ENCODE measurements around the gene WASF3.

GRCh38 chr13:26589754-26590153, 32.3 kb downstream of the WASF3 start:
- TF ChIP-seq GATA3 (IDR thresholded peaks at IDR 0.05; ENCODE audit: low read depth, low read length) (no peak), GATA2 (IDR thresholded peaks at IDR 0.05; ENCODE audit: low read depth, low read length) (no peak)
